WTC11 (cell line): Measurements from ENCODE around the gene DBNL.

Experiments
- ATF2 ChIP-seq: sonication (generic); formaldehyde crosslinking; IDR thresholded peaks from 2 replicates; pipeline ENCODE4 v1.8.1; 2022; ENCODE audit warnings: low read depth, missing genetic modification reagents, borderline replicate concordance
- CREB1 ChIP-seq: sonication (generic); formaldehyde crosslinking; IDR thresholded peaks from 2 replicates; pipeline ENCODE4 v1.8.0; 2023; ENCODE audit warnings: mild to moderate bottlenecking, missing genetic modification reagents
- CTCF ChIP-seq: fragments of 200-600 bp; IDR thresholded peaks from 2 replicates; pipeline ENCODE4 v1.8.0; 2022; ENCODE audit warnings: antibody characterized with exemption
- E2F1 ChIP-seq: sonication (generic); formaldehyde crosslinking; IDR thresholded peaks from 2 replicates; pipeline ENCODE4 v1.8.0; 2022; ENCODE audit warnings: mild to moderate bottlenecking, missing genetic modification reagents
- E2F4 ChIP-seq: sonication (generic); formaldehyde crosslinking; IDR thresholded peaks from 2 replicates; pipeline ENCODE4 v1.8.1; 2022; ENCODE audit warnings: low read depth, mild to moderate bottlenecking, moderate library complexity, missing genetic modification reagents, borderline replicate concordance
- NFYB ChIP-seq: sonication (generic); formaldehyde crosslinking; conservative IDR thresholded peaks from 2 replicates; pipeline ENCODE4 v1.8.0; 2022; ENCODE audit warnings: low read depth, missing genetic modification reagents
- TCF7 ChIP-seq: sonication (generic); formaldehyde crosslinking; IDR thresholded peaks from 2 replicates; pipeline ENCODE4 v1.8.0; 2022; ENCODE audit warnings: mild to moderate bottlenecking, low read depth, missing genetic modification reagents, moderate library complexity
- TEAD4 ChIP-seq: sonication (generic); formaldehyde crosslinking; IDR thresholded peaks from 2 replicates; pipeline ENCODE4 v1.8.0; 2022; ENCODE audit warnings: mild to moderate bottlenecking, missing genetic modification reagents
- ZNF232 ChIP-seq: sonication (generic); formaldehyde crosslinking; IDR thresholded peaks from 2 replicates; pipeline ENCODE4 v1.8.0; 2022; ENCODE audit warnings: mild to moderate bottlenecking, missing genetic modification reagents
- ZNF281 ChIP-seq: sonication (generic); formaldehyde crosslinking; IDR thresholded peaks from 2 replicates; pipeline ENCODE4 v1.8.0; 2023; ENCODE audit warnings: mild to moderate bottlenecking, missing genetic modification reagents
- TF ChIP-seq, protein P1 (sequence below): sonication (generic); formaldehyde crosslinking; IDR thresholded peaks from 2 replicates; pipeline ENCODE4 v1.8.0; 2022; ENCODE audit warnings: mild to moderate bottlenecking, missing genetic modification reagents
- TF ChIP-seq, protein P2 (sequence below): sonication (generic); formaldehyde crosslinking; IDR thresholded peaks from 2 replicates; pipeline ENCODE4 v1.8.1; 2023; ENCODE audit warnings: mild to moderate bottlenecking, missing genetic modification reagents

GRCh38 chr7:44087911-44088838, 43.7 kb downstream of the DBNL start:
- TF ChIP-seq CTCF (no peak), ATF2 (CRISPR knock-in tag) (no peak), CREB1 (no peak), ZNF232 (no peak), NFYB (CRISPR knock-in tag) (no peak), E2F4 (no peak), ZNF281 (CRISPR knock-in tag) (no peak), E2F1 (no peak), TEAD4 (no peak), TCF7 (CRISPR knock-in tag) (no peak)
- TF ChIP-seq, protein P1, sequence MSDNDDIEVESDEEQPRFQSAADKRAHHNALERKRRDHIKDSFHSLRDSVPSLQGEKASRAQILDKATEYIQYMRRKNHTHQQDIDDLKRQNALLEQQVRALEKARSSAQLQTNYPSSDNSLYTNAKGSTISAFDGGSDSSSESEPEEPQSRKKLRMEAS (CRISPR knock-in tag), result no peak
- TF ChIP-seq, protein P2, sequence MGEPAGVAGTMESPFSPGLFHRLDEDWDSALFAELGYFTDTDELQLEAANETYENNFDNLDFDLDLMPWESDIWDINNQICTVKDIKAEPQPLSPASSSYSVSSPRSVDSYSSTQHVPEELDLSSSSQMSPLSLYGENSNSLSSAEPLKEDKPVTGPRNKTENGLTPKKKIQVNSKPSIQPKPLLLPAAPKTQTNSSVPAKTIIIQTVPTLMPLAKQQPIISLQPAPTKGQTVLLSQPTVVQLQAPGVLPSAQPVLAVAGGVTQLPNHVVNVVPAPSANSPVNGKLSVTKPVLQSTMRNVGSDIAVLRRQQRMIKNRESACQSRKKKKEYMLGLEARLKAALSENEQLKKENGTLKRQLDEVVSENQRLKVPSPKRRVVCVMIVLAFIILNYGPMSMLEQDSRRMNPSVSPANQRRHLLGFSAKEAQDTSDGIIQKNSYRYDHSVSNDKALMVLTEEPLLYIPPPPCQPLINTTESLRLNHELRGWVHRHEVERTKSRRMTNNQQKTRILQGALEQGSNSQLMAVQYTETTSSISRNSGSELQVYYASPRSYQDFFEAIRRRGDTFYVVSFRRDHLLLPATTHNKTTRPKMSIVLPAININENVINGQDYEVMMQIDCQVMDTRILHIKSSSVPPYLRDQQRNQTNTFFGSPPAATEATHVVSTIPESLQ (CRISPR knock-in tag), result no peak
